ENCODE data around the gene PLIN5. TPM values are rescaled to one million over a fixed set of nuclear protein-coding genes. Genes with fewer than 3 reads are reported as not detected.

The PLIN5 gene
- total and polyA plus RNA-seq, 9 donors = 8.8 to 149 (median 85.0) TPM

- Histone ChIP-seq H3K4me3 (no peak overlapping the region), H3K27me3 (no peaks in the 10 kb centered on the region), H3K9me3 (no peaks in the 10 kb centered on the region), H3K4me1 (ENCODE audit: insufficient read depth) (no peaks in the 10 kb centered on the region), H3K36me3 (no peaks in the 10 kb centered on the region), H3K27ac (no peak overlapping the region)
- no peak for DNase-seq
- TF ChIP-seq, protein P1, sequence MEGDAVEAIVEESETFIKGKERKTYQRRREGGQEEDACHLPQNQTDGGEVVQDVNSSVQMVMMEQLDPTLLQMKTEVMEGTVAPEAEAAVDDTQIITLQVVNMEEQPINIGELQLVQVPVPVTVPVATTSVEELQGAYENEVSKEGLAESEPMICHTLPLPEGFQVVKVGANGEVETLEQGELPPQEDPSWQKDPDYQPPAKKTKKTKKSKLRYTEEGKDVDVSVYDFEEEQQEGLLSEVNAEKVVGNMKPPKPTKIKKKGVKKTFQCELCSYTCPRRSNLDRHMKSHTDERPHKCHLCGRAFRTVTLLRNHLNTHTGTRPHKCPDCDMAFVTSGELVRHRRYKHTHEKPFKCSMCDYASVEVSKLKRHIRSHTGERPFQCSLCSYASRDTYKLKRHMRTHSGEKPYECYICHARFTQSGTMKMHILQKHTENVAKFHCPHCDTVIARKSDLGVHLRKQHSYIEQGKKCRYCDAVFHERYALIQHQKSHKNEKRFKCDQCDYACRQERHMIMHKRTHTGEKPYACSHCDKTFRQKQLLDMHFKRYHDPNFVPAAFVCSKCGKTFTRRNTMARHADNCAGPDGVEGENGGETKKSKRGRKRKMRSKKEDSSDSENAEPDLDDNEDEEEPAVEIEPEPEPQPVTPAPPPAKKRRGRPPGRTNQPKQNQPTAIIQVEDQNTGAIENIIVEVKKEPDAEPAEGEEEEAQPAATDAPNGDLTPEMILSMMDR (IDR thresholded peaks at IDR 0.05) = no peak
- no peak for TF ChIP-seq EP300 (IDR thresholded peaks at IDR 0.05)
- TF ChIP-seq POLR2A (IDR thresholded peaks at IDR 0.05) = no peak
- WGBS, 3 donors = 90 to 95% (median 95%) methylated on average over 3 of the region's 3 CpGs
- intact Hi-C loops (cut with DNase I) = no loop called here
Measured at GRCh38 chr19:4492337-4493103, 42.5 kb downstream of the PLIN5 start.

GRCh38 chr19:4491446-4491845, 43.6 kb downstream of the PLIN5 start:
- TF ChIP-seq, protein P1 (IDR thresholded peaks at IDR 0.05) = no peak
- no peak for TF ChIP-seq POLR2A (IDR thresholded peaks at IDR 0.05)
- no peak for TF ChIP-seq EP300 (IDR thresholded peaks at IDR 0.05)
- Histone ChIP-seq H3K4me3 (no peak overlapping the region), H3K27ac (no peak overlapping the region), H3K36me3 (no peaks in the 10 kb centered on the region), H3K4me1 (ENCODE audit: insufficient read depth) (no peaks in the 10 kb centered on the region), H3K9me3 (no peaks in the 10 kb centered on the region), H3K27me3 (no peaks in the 10 kb centered on the region)
- 95 to 96% (median 95%) methylated on average over 21 of the region's 21 CpGs for WGBS, 3 donors
- intact Hi-C loops (cut with DNase I) = no loop called here
- DNase-seq = no peak

DNA sequence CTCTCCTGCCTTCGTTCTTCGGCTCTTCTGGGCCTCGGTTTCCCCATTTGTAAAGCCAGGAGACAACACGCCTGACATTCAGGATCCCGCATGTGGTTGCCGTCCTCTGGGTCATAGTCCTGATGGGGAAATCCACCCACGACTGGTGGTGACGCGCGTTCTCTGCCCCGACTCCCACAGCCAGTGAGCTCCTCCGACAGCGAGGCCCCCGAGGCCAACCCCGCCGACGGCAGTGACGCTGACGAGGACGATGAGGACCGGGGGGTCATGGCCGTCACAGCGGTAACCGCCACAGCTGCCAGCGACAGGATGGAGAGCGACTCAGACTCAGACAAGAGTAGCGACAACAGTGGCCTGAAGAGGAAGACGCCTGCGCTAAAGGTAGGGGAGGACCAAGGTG, 46.5 kb downstream of the PLIN5 start:
- Histone ChIP-seq H3K36me3 (no peaks in the 10 kb centered on the region), H3K9me3 (no peaks in the 10 kb centered on the region), H3K4me3 (no peak overlapping the region), H3K27me3 (no peaks in the 10 kb centered on the region), H3K27ac (no peak overlapping the region), H3K4me1 (ENCODE audit: insufficient read depth) (no peaks in the 10 kb centered on the region)
- intact Hi-C loops (cut with DNase I) = no loop called here
- no peak for DNase-seq
- TF ChIP-seq EP300 (IDR thresholded peaks at IDR 0.05) (no peak), POLR2A (IDR thresholded peaks at IDR 0.05) (no peak)
- TF ChIP-seq, protein P1 (IDR thresholded peaks at IDR 0.05) = no peak
- 89 to 94% (median 89%) methylated on average over 29 of the region's 29 CpGs for WGBS, 3 donors

- Histone ChIP-seq H3K9me3 (no peaks in the 10 kb centered on the region), H3K36me3 (no peaks in the 10 kb centered on the region), H3K4me1 (ENCODE audit: insufficient read depth) (no peaks in the 10 kb centered on the region), H3K4me3 (no peak overlapping the region), H3K27me3 (no peaks in the 10 kb centered on the region), H3K27ac (no peak overlapping the region)
- no peak for TF ChIP-seq POLR2A (IDR thresholded peaks at IDR 0.05)
- TF ChIP-seq, protein P1 (IDR thresholded peaks at IDR 0.05) = no peak
- no peak for TF ChIP-seq EP300 (IDR thresholded peaks at IDR 0.05)
- intact Hi-C loops (cut with DNase I) = no loop called here
- whole genome bisulfite sequencing, 3 donors = 83 to 87% (median 84%) methylated on average over 11 of the region's 11 CpGs
- no peak for DNase-seq
Measured at GRCh38 chr19:4487572-4487971, 47.5 kb downstream of the PLIN5 start.
